D721Med (cell line): Measurements from ENCODE around the gene RFLNA.

Source experiments
- DNase-seq: peaks from one replicate; pipeline ENCODE4 v3.0.0; 2011; ENCODE audit warnings: low spot score; ENCODE audit not compliant: insufficient read length
- FAIRE-seq: peaks from 2 replicates; lab custom pipeline; 2011; peaks lifted over from hg19 to GRCh38; lab: Jason Lieb, UNC
- TF ChIP-seq, protein P1 (sequence below): IDR thresholded peaks from 2 replicates; pipeline ENCODE4 v1.5.1; 2012; ENCODE audit warnings: mild to moderate bottlenecking, control low read depth; ENCODE audit not compliant: insufficient read depth; ENCODE audit errors: missing control alignments

Gene RFLNA

DNA sequence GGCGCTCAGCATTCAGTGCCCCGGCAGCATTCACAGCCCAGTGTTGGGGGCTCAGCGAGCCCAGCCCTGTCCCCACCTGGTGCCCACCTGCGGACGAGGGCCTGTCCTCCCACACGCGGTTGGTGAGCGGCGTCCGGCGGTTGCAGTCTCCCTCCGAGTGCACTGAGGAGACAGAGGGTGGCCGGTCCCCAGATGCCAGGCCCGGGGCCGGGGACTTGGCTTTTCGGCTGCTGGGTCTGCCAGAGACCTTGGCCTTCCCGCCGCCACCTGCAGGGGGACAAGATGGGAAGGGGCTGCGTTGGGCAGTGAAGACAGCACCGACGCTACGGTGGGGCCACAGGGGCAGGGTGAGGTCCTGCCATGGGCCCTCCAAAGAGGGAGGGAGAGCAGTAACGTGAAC, 31.2 kb downstream of the RFLNA start:
- DNase-seq (no peak), FAIRE-seq (no peak)
- TF ChIP-seq, protein P1, sequence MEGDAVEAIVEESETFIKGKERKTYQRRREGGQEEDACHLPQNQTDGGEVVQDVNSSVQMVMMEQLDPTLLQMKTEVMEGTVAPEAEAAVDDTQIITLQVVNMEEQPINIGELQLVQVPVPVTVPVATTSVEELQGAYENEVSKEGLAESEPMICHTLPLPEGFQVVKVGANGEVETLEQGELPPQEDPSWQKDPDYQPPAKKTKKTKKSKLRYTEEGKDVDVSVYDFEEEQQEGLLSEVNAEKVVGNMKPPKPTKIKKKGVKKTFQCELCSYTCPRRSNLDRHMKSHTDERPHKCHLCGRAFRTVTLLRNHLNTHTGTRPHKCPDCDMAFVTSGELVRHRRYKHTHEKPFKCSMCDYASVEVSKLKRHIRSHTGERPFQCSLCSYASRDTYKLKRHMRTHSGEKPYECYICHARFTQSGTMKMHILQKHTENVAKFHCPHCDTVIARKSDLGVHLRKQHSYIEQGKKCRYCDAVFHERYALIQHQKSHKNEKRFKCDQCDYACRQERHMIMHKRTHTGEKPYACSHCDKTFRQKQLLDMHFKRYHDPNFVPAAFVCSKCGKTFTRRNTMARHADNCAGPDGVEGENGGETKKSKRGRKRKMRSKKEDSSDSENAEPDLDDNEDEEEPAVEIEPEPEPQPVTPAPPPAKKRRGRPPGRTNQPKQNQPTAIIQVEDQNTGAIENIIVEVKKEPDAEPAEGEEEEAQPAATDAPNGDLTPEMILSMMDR = no peak

DNA sequence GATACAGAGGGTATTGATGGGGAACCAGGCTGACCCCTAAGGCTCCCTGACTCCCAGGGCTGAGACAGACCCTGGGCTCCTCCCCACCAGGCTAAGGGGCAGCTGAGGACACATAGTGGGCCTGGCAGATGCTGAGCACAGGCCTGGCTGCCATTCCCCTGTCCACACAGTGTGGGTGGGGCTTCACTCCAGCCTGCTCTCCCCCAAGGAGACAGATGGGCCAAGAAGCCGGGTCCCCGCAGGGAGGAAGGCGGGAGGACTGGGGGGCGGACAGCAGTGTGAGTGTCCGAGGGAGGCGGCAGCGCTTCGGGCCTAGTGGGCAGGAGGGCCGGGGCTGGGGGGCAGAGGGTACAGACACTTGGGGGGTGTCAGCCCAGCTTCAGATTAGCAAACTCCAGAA, 32.0 kb downstream of the RFLNA start:
- TF ChIP-seq, protein P1 = no peak
- DNase-seq (no peak), FAIRE-seq (no peak)

DNA sequence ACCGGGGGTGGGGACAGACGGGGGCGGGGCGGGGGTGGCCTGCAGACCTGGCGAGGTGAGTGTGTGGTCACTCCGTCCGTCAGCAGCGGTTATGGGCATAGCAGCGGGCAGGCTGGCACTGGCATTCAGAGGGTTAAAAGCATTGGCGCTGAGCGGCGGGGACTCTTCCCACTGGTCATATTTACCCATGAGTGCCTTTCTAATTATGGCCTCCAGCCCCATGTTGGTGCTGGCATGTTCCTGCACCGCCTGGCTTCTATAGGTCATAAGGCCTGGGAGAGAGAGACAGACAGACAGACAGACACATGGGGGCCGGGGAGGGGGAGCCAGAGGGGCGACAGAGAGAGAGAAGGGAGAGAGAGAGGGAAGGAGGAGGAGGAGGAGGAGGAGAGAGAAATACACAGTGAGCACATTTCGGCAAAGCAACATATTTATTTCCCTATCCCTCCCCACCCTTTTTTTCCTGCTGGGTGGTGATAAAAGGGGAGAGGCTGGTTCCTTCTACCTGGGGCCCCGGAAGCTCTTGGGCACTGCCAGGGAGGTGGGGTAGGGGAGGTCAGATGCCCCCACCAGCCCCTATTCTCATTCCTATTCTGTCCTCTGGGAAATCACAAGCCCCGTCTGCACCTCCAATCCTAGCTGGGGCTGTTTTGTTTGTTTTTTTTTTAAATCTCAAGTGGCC, 32.6 kb downstream of the RFLNA start:
- FAIRE-seq = no peak

DNA sequence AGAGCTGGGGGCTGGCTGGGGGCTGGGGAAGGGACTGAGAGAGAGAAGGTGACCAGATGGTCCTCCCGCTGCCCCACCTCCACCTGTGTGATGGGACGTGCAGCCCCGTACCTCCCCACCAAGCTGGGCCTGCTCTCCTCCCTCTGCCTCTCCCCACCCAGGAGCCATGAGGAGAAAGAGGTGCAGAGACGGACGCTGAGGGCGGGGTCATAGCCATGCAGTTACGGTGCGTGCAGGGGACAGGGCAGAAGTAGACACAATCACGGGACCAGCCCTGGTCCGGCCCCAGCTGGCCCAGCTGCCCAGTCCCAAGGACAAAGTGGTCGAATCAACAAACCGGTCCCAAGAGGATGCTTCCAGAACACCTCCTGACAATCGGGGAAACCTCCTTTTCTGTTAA, 33.2 kb downstream of the RFLNA start:
- TF ChIP-seq, protein P1 = no peak
- DNase-seq = no peak
- FAIRE-seq = no peak

More for the DNA sequence above, 32.6 kb downstream of the RFLNA start:
- TF ChIP-seq, protein P1 = no peak
- DNase-seq = no peak

GRCh38 chr12:124328636-124329035, 33.7 kb downstream of the RFLNA start:
- FAIRE-seq = no peak
- TF ChIP-seq, protein P1 = no peak
- no peak for DNase-seq

- FAIRE-seq (no peak), DNase-seq (no peak)
- TF ChIP-seq, protein P1 = no peak
Observed at GRCh38 chr12:124332058-124332672, 37.3 kb downstream of the RFLNA start.

DNA sequence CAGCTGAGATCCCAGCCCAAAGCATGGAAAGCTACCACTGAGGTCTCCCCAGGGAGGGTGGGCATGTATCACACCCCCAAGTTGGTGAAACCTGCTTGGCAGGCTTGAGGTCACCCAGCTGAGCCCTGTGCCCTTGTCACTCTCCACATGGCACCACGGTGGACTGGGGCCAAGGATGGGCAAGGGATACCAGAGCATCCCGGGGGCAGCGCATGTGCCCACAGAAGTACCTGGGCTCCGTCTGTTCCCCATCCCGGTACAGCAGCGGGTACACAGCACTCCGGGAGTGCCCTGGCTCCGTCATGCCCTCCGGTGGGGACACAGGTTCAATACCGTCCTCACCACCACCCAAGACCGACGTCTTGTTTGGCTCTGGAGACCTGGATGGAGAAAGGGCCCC, 38.0 kb downstream of the RFLNA start:
- FAIRE-seq (no peak), DNase-seq (no peak)
- TF ChIP-seq, protein P1 = no peak
